K562 (cell line): ENCODE measurements around the gene ERAP2. TPM values are rescaled to one million over a fixed set of nuclear protein-coding genes. Genes with fewer than 3 reads are reported as not detected.

Experiments
- CEBPG ChIP-seq, 3 experiments: fragments of 200-800 bp in 1 of 3; sonication (Bioruptor generic) in 1 of 3; sonication (generic) in 1 of 3; formaldehyde crosslinking in 1 of 3; IDR thresholded peaks in 2 of 3; conservative IDR thresholded peaks in 1 of 3; 2 replicates each; pipeline versions ENCODE4 v1.6.1 to v1.8.0; 2016 to 2022; ENCODE audit warnings: missing compliant biosample characterization in 2 of 3, missing genetic modification characterization in 2 of 3, mild to moderate bottlenecking in 1 of 3, missing genetic modification reagents in 1 of 3
- CREB1 ChIP-seq, 2 experiments: sonication (generic) in 1 of 2; formaldehyde crosslinking in 1 of 2; IDR thresholded peaks; 2 replicates each; pipeline versions ENCODE4 v1.6.1 to v1.8.0; 2012 to 2022; ENCODE audit warnings: inconsistent platforms in 1 of 2, mild to moderate bottlenecking in 1 of 2, missing genetic modification reagents in 1 of 2, moderate library complexity in 1 of 2
- FOXJ3 ChIP-seq: sonication (generic); formaldehyde crosslinking; IDR thresholded peaks from 2 replicates; pipeline ENCODE4 v1.4.0; 2020; ENCODE audit warnings: mild to moderate bottlenecking, missing genetic modification reagents
- HMGN3 ChIP-seq: IDR thresholded peaks from 2 replicates; pipeline ENCODE4 v1.6.1; 2011; ENCODE audit warnings: borderline replicate concordance, low read depth, mild to moderate bottlenecking, mixed read lengths, low read length; ENCODE audit not compliant: insufficient read length; ENCODE audit errors: extremely low read depth
- MIER1 ChIP-seq: fragments of 450-650 bp; IDR thresholded peaks from 2 replicates; pipeline ENCODE4 v1.6.1; 2016; ENCODE audit warnings: antibody characterized with exemption, mild to moderate bottlenecking, low read depth
- PHF20 ChIP-seq: fragments of 450-650 bp; IDR thresholded peaks from 2 replicates; pipeline ENCODE4 v1.6.1; 2018; ENCODE audit not compliant: partially characterized antibody
- POLR3G ChIP-seq: IDR thresholded peaks from 2 replicates; pipeline ENCODE4 v1.6.1; 2011; ENCODE audit not compliant: insufficient read length, insufficient replicate concordance; ENCODE audit errors: extremely low read depth
- RBBP5 ChIP-seq: fragments of 200-600 bp; sonication (generic); IDR thresholded peaks from 2 replicates; pipeline ENCODE4 v1.6.1; 2012; ENCODE audit warnings: borderline replicate concordance, mild to moderate bottlenecking, low read length, control low read depth, inconsistent platforms; ENCODE audit not compliant: insufficient read depth, poor library complexity, severe bottlenecking
- RBM22 ChIP-seq: fragments of 200-400 bp; formaldehyde crosslinking; IDR thresholded peaks from 2 replicates; pipeline ENCODE4 v1.6.1; 2018; ENCODE audit warnings: low read length, low read depth; ENCODE audit not compliant: poor library complexity, severe bottlenecking
- REST ChIP-seq, 2 experiments: fragments of 450-650 bp; formaldehyde crosslinking in 1 of 2; IDR thresholded peaks; 2 replicates each; pipeline versions ENCODE4 v1.4.0 to v1.6.1; 2014 to 2020; ENCODE audit warnings: mild to moderate bottlenecking in 2 of 2, borderline replicate concordance in 1 of 2, low read depth in 1 of 2
- RNF2 ChIP-seq: sonication (generic); IDR thresholded peaks from 2 replicates; pipeline ENCODE4 v1.6.1; 2016
- SLC30A9 ChIP-seq: fragments of 250-450 bp; sonication (Bioruptor Pico); IDR thresholded peaks from 2 replicates; pipeline ENCODE4 v1.8.0; 2022; ENCODE audit warnings: mild to moderate bottlenecking, moderate library complexity
- TOE1 ChIP-seq, 2 experiments: fragments of 450-650 bp in 1 of 2; sonication (generic) in 1 of 2; formaldehyde crosslinking in 1 of 2; IDR thresholded peaks; 2 replicates each; pipeline versions ENCODE4 v1.7.1 to v1.8.0; 2016 to 2022; ENCODE audit warnings: borderline replicate concordance in 2 of 2, mild to moderate bottlenecking in 2 of 2, antibody characterized with exemption in 1 of 2, inconsistent platforms in 1 of 2, low read depth in 1 of 2, missing genetic modification reagents in 1 of 2, moderate library complexity in 1 of 2
- ZC3H11A ChIP-seq: IDR thresholded peaks from 2 replicates; pipeline ENCODE4 v1.6.1; 2012; ENCODE audit warnings: low read depth, low read length, improper control_type of control experiment
- ZNF121 ChIP-seq: sonication (generic); formaldehyde crosslinking; conservative IDR thresholded peaks from 2 replicates; pipeline ENCODE4 v1.8.0; 2022; ENCODE audit warnings: missing genetic modification reagents
- polyA plus RNA-seq, 8 experiments: library from polyadenylated mRNA; depleted of rRNA in 4 of 8; stranded (reverse) in 5 of 8; unstranded in 3 of 8; fragments of >200 nt; fragmentation: Nextera tagmentation in 2 of 8; fragmentation: Illumina TruSeq in 1 of 8; extraction: Ambion mirVana in 2 of 8; extraction: Trizol in 1 of 8; gene quantifications; 2 replicates each; pipeline versions ENCODE4 v1.2.1 to v1.2.3, GENCODE V29; 2011 to 2014; ENCODE audit warnings: inconsistent platforms in 1 of 8, missing spikeins in 1 of 8
- total RNA-seq, 7 experiments: library from RNA; depleted of rRNA in 6 of 7; stranded (reverse); fragments of >200 nt in 6 of 7; fragmentation: Illumina TruSeq in 2 of 7; extraction: Trizol in 2 of 7; gene quantifications; 2 replicates each; pipeline versions ENCODE4 v1.2.1 to v1.2.3, GENCODE V29; 2011 to 2021; ENCODE audit warnings: low replicate concordance in 1 of 7

The ERAP2 gene
- total and polyA plus RNA-seq, 9 of the 15 experiments (the other 6 are each of a cell fraction or from before 2014, with no cell fraction given) = 0.93 to 4.0 (median 2.1) TPM

GRCh38 chr5:96935559-96936430, 59.5 kb downstream of the ERAP2 start, which contains the start of gene LNPEP (continued):
- TF ChIP-seq SLC30A9 (CRISPR knock-in tag) (no peak), FOXJ3 (no peak), PHF20 (no peak), CEBPG (CRISPR knock-in tag; IDR thresholded peaks at IDR 0.05) (no peak), CEBPG (tag; conservative IDR thresholded peaks at IDR 0.05 in 1 of 2, IDR thresholded peaks at IDR 0.05 in 1 of 2) (no peak), TOE1 (IDR thresholded peaks at IDR 0.05; ENCODE audit: borderline replicate concordance) (peak; percentile 85), TOE1 (CRISPR knock-in tag; IDR thresholded peaks at IDR 0.05; ENCODE audit: borderline replicate concordance, low read depth) (no peak), POLR3G (no peak), RBBP5 (peak; percentile 11), RBM22 (peak; percentile 41), ZC3H11A (no peak), REST (IDR thresholded peaks at IDR 0.05; ENCODE audit: borderline replicate concordance) (no peak), REST (CRISPR knock-in tag; IDR thresholded peaks at IDR 0.05; ENCODE audit: low read depth) (no peak), HMGN3 (peak; percentile 91), CREB1 (IDR thresholded peaks at IDR 0.05) (peak; percentile 42; the same call in 1 of the 2 replicates), CREB1 (CRISPR knock-in tag; IDR thresholded peaks at IDR 0.05) (0 out of 2 replicates have a peak, but pooled peaks have one; percentile 45), MIER1 (no peak), RNF2 (peak; percentile 92), ZNF121 (CRISPR knock-in tag) (no peak)
